Endometrial microvascular endothelial cells (primary cell): ENCODE data around the gene SDCCAG8. TPM values are rescaled to one million over a fixed set of nuclear protein-coding genes. Genes with fewer than 3 reads are reported as not detected.

Experiments used
- in situ Hi-C: cut with HindIII; loops from 2 replicates; pipeline ENCODE4 v1.10.0; 2017; ENCODE audit warnings: low sequenced_read_pairs, low pct_unique_long_range_greater_than_20kb; ENCODE audit errors: inconsistent ontology term
- total RNA-seq: library from RNA; depleted of rRNA; stranded (reverse); fragments of >200 nt; gene quantifications from one replicate; pipeline ENCODE4 v1.2.3, GENCODE V29; 2015; ENCODE audit errors: inconsistent ontology term

SDCCAG8 gene
- total RNA-seq, 1 donor from 2014 or later = 21.9 TPM

GRCh38 chr1:243273506-243273905, 17.7 kb downstream of the SDCCAG8 start:
- in situ Hi-C loops = no loop called here

DNA sequence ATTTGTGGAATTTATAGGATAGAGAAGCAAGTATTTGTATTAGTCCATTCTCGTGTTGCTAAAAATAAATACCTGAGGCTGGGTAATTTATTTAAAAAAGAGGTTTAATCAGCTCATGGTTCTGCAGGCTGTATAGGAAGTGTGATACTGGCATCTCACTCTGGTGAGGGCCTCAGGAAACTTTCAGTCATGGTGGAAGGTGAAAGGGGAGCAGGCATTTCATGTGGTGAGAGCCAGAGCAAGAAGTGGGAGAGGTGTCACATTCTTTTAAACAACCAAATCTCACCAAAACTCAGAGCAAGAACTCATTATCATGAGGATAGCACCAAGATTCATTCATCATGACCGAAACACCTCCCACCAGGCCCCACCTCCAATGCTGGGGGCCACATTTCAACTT, 18.1 kb downstream of the SDCCAG8 start:
- in situ Hi-C loops = no loop called here

DNA sequence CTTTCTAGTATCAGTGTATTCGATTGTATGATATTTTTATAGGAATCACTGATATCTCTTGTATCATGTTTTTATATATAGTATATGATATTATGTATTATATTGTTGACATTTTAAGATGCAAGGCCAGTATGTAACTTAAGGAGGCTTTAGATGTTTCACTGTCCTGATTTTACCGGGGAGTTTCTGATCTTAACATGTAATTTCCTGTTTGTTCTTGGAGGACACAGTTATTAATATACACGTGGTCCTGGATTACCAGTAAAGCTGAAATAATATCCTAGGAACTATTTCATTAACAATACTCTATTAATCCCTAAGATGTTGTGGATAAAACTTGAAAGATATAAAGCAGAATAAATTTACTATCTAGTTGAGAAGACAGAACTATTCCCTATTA, 19.5 kb downstream of the SDCCAG8 start:
- in situ Hi-C loops = no loop called here

DNA sequence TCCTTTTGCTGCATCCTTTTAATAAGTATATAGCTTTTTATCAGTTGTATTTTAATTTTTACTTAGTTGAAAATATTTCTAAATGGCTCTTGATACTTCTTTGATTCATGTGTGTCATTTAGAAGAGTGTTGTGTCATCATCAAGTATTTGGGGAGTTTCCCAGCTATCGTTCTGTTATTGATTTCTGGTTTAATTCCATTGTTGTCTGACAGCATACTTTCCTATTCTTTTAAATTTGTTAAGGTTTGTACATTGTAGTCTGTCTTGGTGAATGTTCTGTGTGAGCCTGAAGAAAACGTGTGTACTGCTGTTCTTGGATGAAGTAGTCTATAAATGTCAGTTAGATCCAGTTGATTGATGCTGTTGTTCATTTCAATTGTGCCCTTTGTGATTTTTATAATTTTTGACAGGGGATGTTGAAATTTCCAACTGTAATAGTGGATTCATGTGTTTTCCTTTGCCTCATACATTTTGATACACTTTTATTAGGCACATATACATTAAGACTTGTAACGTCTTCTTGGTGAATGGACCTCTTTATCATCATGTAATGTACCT, 24.8 kb downstream of the SDCCAG8 start:
- in situ Hi-C loops = no loop called here

DNA sequence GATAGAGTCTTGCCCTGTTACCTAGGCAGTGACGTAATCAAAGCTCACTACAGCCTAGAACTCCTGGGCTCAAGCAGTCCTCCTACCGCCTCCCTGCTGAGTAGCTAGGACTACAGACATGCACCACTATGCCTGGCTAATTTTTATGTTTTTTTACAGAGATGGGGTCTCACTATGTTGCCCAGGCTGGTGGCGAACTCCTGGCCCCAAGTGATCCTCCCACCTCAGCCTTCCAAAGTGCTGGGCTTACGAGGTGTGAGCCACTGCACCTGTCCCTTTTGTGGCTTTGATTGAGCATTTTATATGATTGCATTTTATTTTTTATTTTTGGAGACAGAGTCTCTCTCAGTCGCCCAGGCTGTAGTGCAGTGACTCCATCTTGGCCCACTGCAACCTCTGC, 25.8 kb downstream of the SDCCAG8 start:
- in situ Hi-C loops = no loop called here

- in situ Hi-C loops = no loop called here
Measured at GRCh38 chr1:243286409-243287122, 30.7 kb downstream of the SDCCAG8 start.

GRCh38 chr1:243287123-243287460, 31.3 kb downstream of the SDCCAG8 start:
- in situ Hi-C loops = no loop called here

DNA sequence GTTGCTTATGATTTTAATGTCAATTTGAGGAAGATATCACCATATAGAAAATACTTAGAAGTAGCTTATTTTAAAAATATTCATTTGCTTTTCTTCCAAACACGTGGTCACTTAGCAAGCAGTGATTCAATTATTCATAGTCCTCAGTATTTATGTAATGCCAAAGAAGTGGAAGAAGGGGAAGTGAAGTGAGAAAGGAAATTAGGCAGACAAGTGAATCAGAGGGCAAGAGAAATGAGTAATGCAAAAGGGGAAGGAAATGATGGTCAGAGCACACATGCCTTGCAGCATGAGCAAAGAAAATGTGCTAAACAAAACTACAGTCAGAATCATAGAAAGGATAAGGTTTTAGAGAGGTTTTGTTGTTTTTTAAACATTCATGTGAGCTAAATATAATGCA, 31.8 kb downstream of the SDCCAG8 start:
- in situ Hi-C loops = no loop called here

GRCh38 chr1:243288062-243288461, 32.2 kb downstream of the SDCCAG8 start:
- in situ Hi-C loops = no loop called here

- in situ Hi-C loops = no loop called here
Measured at GRCh38 chr1:243291292-243291691, 35.5 kb downstream of the SDCCAG8 start.

GRCh38 chr1:243292117-243292516, 36.3 kb downstream of the SDCCAG8 start:
- in situ Hi-C loops = no loop called here

GRCh38 chr1:243293941-243294722, 38.3 kb downstream of the SDCCAG8 start:
- in situ Hi-C loops = no loop called here

- in situ Hi-C loops = no loop called here
Measured at GRCh38 chr1:243294723-243295121, 38.9 kb downstream of the SDCCAG8 start.

DNA sequence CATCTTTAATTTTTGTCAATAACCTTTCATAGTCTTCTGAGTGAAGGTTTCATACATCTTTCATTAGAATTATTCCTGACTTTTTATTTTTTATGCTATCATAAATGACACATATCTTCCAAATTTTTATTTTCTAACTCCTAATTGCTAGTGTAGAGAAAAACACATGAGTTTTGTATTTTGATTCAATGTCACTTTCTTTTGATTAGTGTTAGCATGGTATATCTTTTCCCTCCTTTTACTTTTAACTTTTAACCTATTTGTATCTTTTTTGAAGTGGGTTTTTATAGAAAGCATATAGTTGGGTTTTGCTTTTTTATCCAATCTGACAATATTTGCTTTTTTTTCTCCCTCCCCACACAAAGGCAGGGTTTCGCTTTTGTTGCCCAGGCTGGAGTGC, 43.2 kb downstream of the SDCCAG8 start:
- in situ Hi-C loops = no loop called here

- in situ Hi-C loops = no loop called here
Measured at GRCh38 chr1:243301059-243301458, 45.2 kb downstream of the SDCCAG8 start.

- in situ Hi-C loops = no loop called here
Measured at GRCh38 chr1:243311809-243312208, 56.0 kb downstream of the SDCCAG8 start.

GRCh38 chr1:243312952-243313634, 57.3 kb downstream of the SDCCAG8 start:
- in situ Hi-C loops = no loop called here

GRCh38 chr1:243313635-243314536, 58.0 kb downstream of the SDCCAG8 start:
- in situ Hi-C loops = no loop called here

DNA sequence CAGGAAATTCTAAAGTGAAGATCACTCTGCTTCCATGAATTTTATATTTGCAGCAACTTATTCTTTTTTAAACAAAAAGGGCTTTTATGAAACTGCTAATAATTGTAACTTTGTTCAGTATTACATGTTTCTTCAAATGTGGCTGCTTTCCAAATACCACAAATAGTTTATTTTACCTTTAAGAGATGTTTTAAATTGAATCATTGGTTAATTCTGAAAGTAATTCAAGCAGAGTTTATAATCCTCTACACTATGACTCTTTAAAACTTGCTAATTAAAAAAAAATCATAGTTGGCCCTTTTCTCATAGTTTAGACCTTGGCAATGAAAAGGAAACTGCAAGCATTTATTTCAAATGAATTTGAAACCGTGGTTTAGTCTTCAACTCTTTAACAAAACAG, 59.6 kb downstream of the SDCCAG8 start:
- in situ Hi-C loops = no loop called here
